HG03342 (cell line): ENCODE measurements around the gene NAMPT.
"Not testable (repeated sequence)": the region's sequence is repeated elsewhere in the genome, so short reads cannot be mapped to it uniquely, and the experiment has no call there.

Experiments
- ATAC-seq: cut with Tn5 transposase; IDR thresholded peaks from one replicate; pipeline ENCODE4 v1.9.1; 2021; ENCODE audit warnings: mild to moderate bottlenecking, moderate library complexity; ENCODE audit not compliant: unreplicated experiment

The NAMPT gene

GRCh38 chr7:106305732-106306131 lies 20.9 kb upstream of the NAMPT start:
- ATAC-seq: no peak

- ATAC-seq: no peak
These were observed 19.8 kb upstream of the NAMPT start for GRCh38 chr7:106304568-106304967.

- ATAC-seq: not testable (repeated sequence)
These were observed 13.8 kb upstream of the NAMPT start for GRCh38 chr7:106298631-106299030.

- ATAC-seq: not testable (repeated sequence)
These were observed 13.4 kb upstream of the NAMPT start for GRCh38 chr7:106298155-106298554.

- ATAC-seq: no peak
These were observed 9.6 kb upstream of the NAMPT start for GRCh38 chr7:106294334-106294733.

- no peak for ATAC-seq
These were observed 6.5 kb upstream of the NAMPT start for GRCh38 chr7:106291247-106291646.

GRCh38 chr7:106290319-106290718 lies 5.5 kb upstream of the NAMPT start:
- ATAC-seq: no peak

- ATAC-seq: no peak
These were observed 5.1 kb upstream of the NAMPT start for GRCh38 chr7:106289848-106290247.

GRCh38 chr7:106288263-106288662 lies 3.5 kb upstream of the NAMPT start:
- no peak for ATAC-seq

GRCh38 chr7:106287786-106288185 lies 3.0 kb upstream of the NAMPT start:
- ATAC-seq: no peak

GRCh38 chr7:106285855-106286492 lies 1.2 kb upstream of the NAMPT start:
- peak; percentile 37 for ATAC-seq

- ATAC-seq: peak; percentile 77
These were observed 470 bp upstream of the NAMPT start for GRCh38 chr7:106285051-106285854.

- ATAC-seq: peak; percentile 12
These were observed 711 bp downstream of the NAMPT start for GRCh38 chr7:106283831-106284713.

GRCh38 chr7:106283501-106283830 lies 1.3 kb downstream of the NAMPT start:
- no peak for ATAC-seq

GRCh38 chr7:106282852-106283251 lies 1.9 kb downstream of the NAMPT start:
- ATAC-seq: no peak

- ATAC-seq: no peak
These were observed 2.4 kb downstream of the NAMPT start for GRCh38 chr7:106282390-106282789.

- no peak for ATAC-seq
These were observed 3.0 kb downstream of the NAMPT start for GRCh38 chr7:106281585-106282318.

- no peak for ATAC-seq
These were observed 3.7 kb downstream of the NAMPT start for GRCh38 chr7:106281127-106281526.

- no peak for ATAC-seq
These were observed 5.2 kb downstream of the NAMPT start for GRCh38 chr7:106279425-106280197.

- no peak for ATAC-seq
These were observed 6.1 kb downstream of the NAMPT start for GRCh38 chr7:106278695-106279094.
